ENCODE data around the gene TSPAN16.

- TF ChIP-seq CTCF (IDR thresholded peaks at IDR 0.05) = no peak
- no peak for TF ChIP-seq POLR2AphosphoS5 (IDR thresholded peaks at IDR 0.05)
- no peak for TF ChIP-seq POLR2A (IDR thresholded peaks at IDR 0.05)
These were observed 49.3 kb downstream of the TSPAN16 start for GRCh38 chr19:11345122-11345803.

All from breast epithelium (tissue), 3 donors.